HepG2 (cell line): ENCODE data around the gene NUP58. TPM values are rescaled to one million over a fixed set of nuclear protein-coding genes. Genes with fewer than 3 reads are reported as not detected.

Experiments used
- CAMTA2 ChIP-seq: sonication (generic); formaldehyde crosslinking; IDR thresholded peaks from 2 replicates; pipeline ENCODE4 v1.4.0; 2020; ENCODE audit warnings: mild to moderate bottlenecking, missing genetic modification reagents, borderline replicate concordance
- CREM ChIP-seq, 2 experiments: sonication (generic) in 1 of 2; formaldehyde crosslinking in 1 of 2; IDR thresholded peaks; 2 replicates each; pipeline versions ENCODE4 v1.4.0 to v1.6.1; 2016 to 2020; ENCODE audit warnings: antibody characterized with exemption in 1 of 2, mild to moderate bottlenecking in 1 of 2, missing genetic modification reagents in 1 of 2
- FOXA1 ChIP-seq, 2 experiments: fragments of 450-650 bp in 1 of 2; sonication (generic) in 1 of 2; formaldehyde crosslinking in 1 of 2; IDR thresholded peaks; 2 replicates each; pipeline versions ENCODE4 v1.4.0 to v1.6.1; 2016 to 2020; ENCODE audit warnings: missing genetic modification reagents in 1 of 2
- GATA4 ChIP-seq: sonication (generic); IDR thresholded peaks from 2 replicates; pipeline ENCODE4 v1.6.1; 2016; ENCODE audit warnings: antibody characterized with exemption, low read depth, borderline replicate concordance
- HOXA7 ChIP-seq: sonication (generic); formaldehyde crosslinking; IDR thresholded peaks from 2 replicates; pipeline ENCODE4 v1.8.1; 2022; ENCODE audit warnings: mild to moderate bottlenecking, missing genetic modification reagents, moderate library complexity
- KLF9 ChIP-seq: IDR thresholded peaks from 2 replicates; pipeline ENCODE4 v1.6.1; 2016; ENCODE audit warnings: low read depth
- MXD4 ChIP-seq: IDR thresholded peaks from 2 replicates; pipeline ENCODE4 v1.6.1; 2016; ENCODE audit warnings: mild to moderate bottlenecking, missing biosample characterization, missing genetic modification reagents
- NFE2 ChIP-seq: sonication (generic); formaldehyde crosslinking; IDR thresholded peaks from 2 replicates; pipeline ENCODE4 v1.4.0; 2020; ENCODE audit warnings: missing genetic modification reagents
- POLR2AphosphoS2 ChIP-seq: IDR thresholded peaks from 2 replicates; pipeline ENCODE4 v1.6.1; 2011; ENCODE audit warnings: low read depth, low read length, improper control_type of control experiment
- REPIN1 ChIP-seq: sonication (generic); formaldehyde crosslinking; IDR thresholded peaks from 2 replicates; pipeline ENCODE4 v1.8.0; 2022; ENCODE audit warnings: missing genetic modification reagents, low read depth, mild to moderate bottlenecking, borderline replicate concordance
- TCF12 ChIP-seq, 2 experiments: fragments of 450-650 bp in 1 of 2; sonication (generic) in 1 of 2; formaldehyde crosslinking in 1 of 2; IDR thresholded peaks; 2 replicates each; pipeline versions ENCODE4 v1.6.1 to v1.8.0; 2017 to 2022; ENCODE audit warnings: antibody characterized with exemption in 1 of 2, mild to moderate bottlenecking in 1 of 2, missing genetic modification reagents in 1 of 2, moderate library complexity in 1 of 2
- ZEB1 ChIP-seq: IDR thresholded peaks from 2 replicates; pipeline ENCODE4 v1.6.1; 2012; ENCODE audit warnings: mild to moderate bottlenecking, low read depth, inconsistent platforms; ENCODE audit not compliant: insufficient replicate concordance
- ZMYM3 ChIP-seq: sonication (generic); formaldehyde crosslinking; IDR thresholded peaks from 2 replicates; pipeline ENCODE4 v1.5.1; 2020; ENCODE audit warnings: mild to moderate bottlenecking, missing genetic modification reagents
- ZNF20 ChIP-seq: sonication (generic); formaldehyde crosslinking; IDR thresholded peaks from 2 replicates; pipeline ENCODE4 v1.4.0; 2020; ENCODE audit warnings: mild to moderate bottlenecking, moderate library complexity, missing genetic modification reagents
- ZNF232 ChIP-seq: sonication (generic); formaldehyde crosslinking; IDR thresholded peaks from 2 replicates; pipeline ENCODE4 v1.4.0; 2020; ENCODE audit warnings: missing genetic modification reagents, borderline replicate concordance
- ZNF326 ChIP-seq: sonication (generic); formaldehyde crosslinking; IDR thresholded peaks from 2 replicates; pipeline ENCODE4 v1.4.0; 2020; ENCODE audit warnings: missing genetic modification reagents, borderline replicate concordance
- ZNF713 ChIP-seq: sonication (generic); formaldehyde crosslinking; IDR thresholded peaks from 2 replicates; pipeline ENCODE4 v1.4.0; 2020; ENCODE audit warnings: mild to moderate bottlenecking, missing genetic modification reagents
- ZSCAN29 ChIP-seq: sonication (generic); formaldehyde crosslinking; conservative IDR thresholded peaks from 2 replicates; pipeline ENCODE4 v1.4.0; 2020; ENCODE audit warnings: mild to moderate bottlenecking, missing genetic modification reagents
- polyA plus RNA-seq, 8 experiments: library from polyadenylated mRNA; depleted of rRNA in 3 of 8; stranded (reverse) in 7 of 8; unstranded in 1 of 8; fragments of >200 nt; fragmentation: Illumina TruSeq in 4 of 8; extraction: Trizol in 4 of 8; gene quantifications; 2 replicates each; pipeline versions ENCODE4 v1.2.1 to v1.2.3, GENCODE V29; 2011 to 2016; ENCODE audit warnings: low read depth in 4 of 8, missing spikeins in 1 of 8, mixed read lengths in 1 of 8; ENCODE audit not compliant: insufficient read depth in 1 of 8
- total RNA-seq, 5 experiments: library from RNA; depleted of rRNA; stranded (reverse); fragments of >200 nt; fragmentation: Illumina TruSeq; extraction: Trizol; gene quantifications; 2 replicates each; pipeline ENCODE4 v1.2.3, GENCODE V29; 2016; ENCODE audit warnings: low read depth in 1 of 5
- TF ChIP-seq, protein P1 (sequence below): sonication (generic); formaldehyde crosslinking; conservative IDR thresholded peaks from 2 replicates; pipeline ENCODE4 v1.8.0; 2022; ENCODE audit warnings: low read depth, missing genetic modification reagents
- TF ChIP-seq, protein P2 (sequence below): sonication (generic); formaldehyde crosslinking; IDR thresholded peaks from 2 replicates; pipeline ENCODE4 v1.5.0; 2020; ENCODE audit warnings: missing genetic modification reagents
- TF ChIP-seq, protein P3 (sequence below): IDR thresholded peaks from 2 replicates; pipeline ENCODE4 v1.6.1; 2012; ENCODE audit warnings: low read length, improper control_type of control experiment
- TF ChIP-seq, protein P4 (sequence below): sonication (generic); formaldehyde crosslinking; IDR thresholded peaks from 2 replicates; pipeline ENCODE4 v1.4.0; 2020; ENCODE audit warnings: low read depth, mild to moderate bottlenecking, missing genetic modification reagents

NUP58 gene
- total and polyA plus RNA-seq, 2 of the 13 experiments (the other 11 are each of a cell fraction or from before 2014, with no cell fraction given), result 45.4 to 46.5 TPM

DNA sequence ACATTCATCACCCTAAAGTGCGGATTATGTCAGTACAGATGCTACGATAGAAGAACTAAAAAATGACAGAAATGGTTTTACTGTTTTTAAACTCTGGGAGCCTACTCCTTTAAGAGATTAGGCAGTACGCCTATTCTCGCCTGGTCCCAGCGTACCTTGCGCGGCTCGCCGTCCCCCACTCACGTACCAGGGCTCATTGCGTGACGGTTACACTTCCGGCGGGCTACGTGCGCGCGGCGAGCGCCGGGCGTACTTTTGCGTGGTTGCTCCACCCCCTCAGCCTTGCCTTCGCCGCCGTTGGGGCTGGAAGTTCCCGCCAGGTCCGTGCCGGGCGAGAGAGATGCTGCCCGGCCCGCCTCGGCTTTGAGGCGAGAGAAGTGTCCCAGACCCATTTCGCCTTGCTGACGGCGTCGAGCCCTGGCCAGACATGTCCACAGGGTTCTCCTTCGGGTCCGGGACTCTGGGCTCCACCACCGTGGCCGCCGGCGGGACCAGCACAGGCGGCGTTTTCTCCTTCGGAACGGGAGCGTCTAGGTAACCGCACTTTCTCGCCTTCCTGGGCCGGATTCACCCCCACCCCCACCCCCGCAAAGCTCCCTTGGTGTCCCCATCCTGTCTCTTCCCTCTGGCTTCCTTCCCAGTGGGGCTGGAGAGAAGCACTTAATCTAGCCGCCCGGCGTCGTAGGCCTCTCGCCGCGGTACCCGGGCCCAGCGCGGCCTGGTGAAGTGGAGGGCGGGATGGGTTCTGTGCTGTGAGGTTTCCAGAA lies at the start of gene NUP58 (continued):
- TF ChIP-seq ZEB1 (no peak), ZMYM3 (peak; percentile 44; the same call in 1 of the 2 replicates), CREM (IDR thresholded peaks at IDR 0.05) (peak; percentile 84), CREM (CRISPR knock-in tag; IDR thresholded peaks at IDR 0.05) (no peak), REPIN1 (CRISPR knock-in tag) (peak; percentile 85), KLF9 (CRISPR knock-in tag) (no peak), CAMTA2 (no peak), TCF12 (IDR thresholded peaks at IDR 0.05) (no peak), TCF12 (CRISPR knock-in tag; IDR thresholded peaks at IDR 0.05) (no peak), ZNF232 (CRISPR knock-in tag) (no peak), NFE2 (CRISPR knock-in tag) (no peak), ZNF713 (no peak), GATA4 (no peak), ZSCAN29 (CRISPR knock-in tag) (no peak; the same call in 1 of the 2 replicates), MXD4 (CRISPR knock-in tag) (0 out of 2 replicates have a peak, but pooled peaks have one; percentile 25), HOXA7 (CRISPR knock-in tag) (no peak), POLR2AphosphoS2 (no peak), FOXA1 (IDR thresholded peaks at IDR 0.05) (no peak), FOXA1 (CRISPR knock-in tag; IDR thresholded peaks at IDR 0.05) (no peak), ZNF20 (CRISPR knock-in tag) (0 out of 2 replicates have a peak, but pooled peaks have one; percentile 49), ZNF326 (no peak)
- TF ChIP-seq, protein P1, sequence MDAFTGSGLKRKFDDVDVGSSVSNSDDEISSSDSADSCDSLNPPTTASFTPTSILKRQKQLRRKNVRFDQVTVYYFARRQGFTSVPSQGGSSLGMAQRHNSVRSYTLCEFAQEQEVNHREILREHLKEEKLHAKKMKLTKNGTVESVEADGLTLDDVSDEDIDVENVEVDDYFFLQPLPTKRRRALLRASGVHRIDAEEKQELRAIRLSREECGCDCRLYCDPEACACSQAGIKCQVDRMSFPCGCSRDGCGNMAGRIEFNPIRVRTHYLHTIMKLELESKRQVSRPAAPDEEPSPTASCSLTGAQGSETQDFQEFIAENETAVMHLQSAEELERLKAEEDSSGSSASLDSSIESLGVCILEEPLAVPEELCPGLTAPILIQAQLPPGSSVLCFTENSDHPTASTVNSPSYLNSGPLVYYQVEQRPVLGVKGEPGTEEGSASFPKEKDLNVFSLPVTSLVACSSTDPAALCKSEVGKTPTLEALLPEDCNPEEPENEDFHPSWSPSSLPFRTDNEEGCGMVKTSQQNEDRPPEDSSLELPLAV, result no peak
- TF ChIP-seq, protein P2, sequence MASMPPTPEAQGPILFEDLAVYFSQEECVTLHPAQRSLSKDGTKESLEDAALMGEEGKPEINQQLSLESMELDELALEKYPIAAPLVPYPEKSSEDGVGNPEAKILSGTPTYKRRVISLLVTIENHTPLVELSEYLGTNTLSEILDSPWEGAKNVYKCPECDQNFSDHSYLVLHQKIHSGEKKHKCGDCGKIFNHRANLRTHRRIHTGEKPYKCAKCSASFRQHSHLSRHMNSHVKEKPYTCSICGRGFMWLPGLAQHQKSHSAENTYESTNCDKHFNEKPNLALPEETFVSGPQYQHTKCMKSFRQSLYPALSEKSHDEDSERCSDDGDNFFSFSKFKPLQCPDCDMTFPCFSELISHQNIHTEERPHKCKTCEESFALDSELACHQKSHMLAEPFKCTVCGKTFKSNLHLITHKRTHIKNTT (CRISPR knock-in tag), result no peak
- TF ChIP-seq, protein P3, sequence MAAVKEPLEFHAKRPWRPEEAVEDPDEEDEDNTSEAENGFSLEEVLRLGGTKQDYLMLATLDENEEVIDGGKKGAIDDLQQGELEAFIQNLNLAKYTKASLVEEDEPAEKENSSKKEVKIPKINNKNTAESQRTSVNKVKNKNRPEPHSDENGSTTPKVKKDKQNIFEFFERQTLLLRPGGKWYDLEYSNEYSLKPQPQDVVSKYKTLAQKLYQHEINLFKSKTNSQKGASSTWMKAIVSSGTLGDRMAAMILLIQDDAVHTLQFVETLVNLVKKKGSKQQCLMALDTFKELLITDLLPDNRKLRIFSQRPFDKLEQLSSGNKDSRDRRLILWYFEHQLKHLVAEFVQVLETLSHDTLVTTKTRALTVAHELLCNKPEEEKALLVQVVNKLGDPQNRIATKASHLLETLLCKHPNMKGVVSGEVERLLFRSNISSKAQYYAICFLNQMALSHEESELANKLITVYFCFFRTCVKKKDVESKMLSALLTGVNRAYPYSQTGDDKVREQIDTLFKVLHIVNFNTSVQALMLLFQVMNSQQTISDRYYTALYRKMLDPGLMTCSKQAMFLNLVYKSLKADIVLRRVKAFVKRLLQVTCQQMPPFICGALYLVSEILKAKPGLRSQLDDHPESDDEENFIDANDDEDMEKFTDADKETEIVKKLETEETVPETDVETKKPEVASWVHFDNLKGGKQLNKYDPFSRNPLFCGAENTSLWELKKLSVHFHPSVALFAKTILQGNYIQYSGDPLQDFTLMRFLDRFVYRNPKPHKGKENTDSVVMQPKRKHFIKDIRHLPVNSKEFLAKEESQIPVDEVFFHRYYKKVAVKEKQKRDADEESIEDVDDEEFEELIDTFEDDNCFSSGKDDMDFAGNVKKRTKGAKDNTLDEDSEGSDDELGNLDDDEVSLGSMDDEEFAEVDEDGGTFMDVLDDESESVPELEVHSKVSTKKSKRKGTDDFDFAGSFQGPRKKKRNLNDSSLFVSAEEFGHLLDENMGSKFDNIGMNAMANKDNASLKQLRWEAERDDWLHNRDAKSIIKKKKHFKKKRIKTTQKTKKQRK, result no peak
- TF ChIP-seq, protein P4, sequence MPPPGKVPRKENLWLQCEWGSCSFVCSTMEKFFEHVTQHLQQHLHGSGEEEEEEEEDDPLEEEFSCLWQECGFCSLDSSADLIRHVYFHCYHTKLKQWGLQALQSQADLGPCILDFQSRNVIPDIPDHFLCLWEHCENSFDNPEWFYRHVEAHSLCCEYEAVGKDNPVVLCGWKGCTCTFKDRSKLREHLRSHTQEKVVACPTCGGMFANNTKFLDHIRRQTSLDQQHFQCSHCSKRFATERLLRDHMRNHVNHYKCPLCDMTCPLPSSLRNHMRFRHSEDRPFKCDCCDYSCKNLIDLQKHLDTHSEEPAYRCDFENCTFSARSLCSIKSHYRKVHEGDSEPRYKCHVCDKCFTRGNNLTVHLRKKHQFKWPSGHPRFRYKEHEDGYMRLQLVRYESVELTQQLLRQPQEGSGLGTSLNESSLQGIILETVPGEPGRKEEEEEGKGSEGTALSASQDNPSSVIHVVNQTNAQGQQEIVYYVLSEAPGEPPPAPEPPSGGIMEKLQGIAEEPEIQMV (CRISPR knock-in tag), result peak; percentile 99
